Endothelial cell of umbilical vein (primary cell): ENCODE results near the gene GTPBP10. TPM values are rescaled to one million over a fixed set of nuclear protein-coding genes. Genes with fewer than 3 reads are reported as not detected.

ENCODE experiments used
- BruUV-seq: library from RNA; stranded (reverse); fragments of 400-500 nt; replicated peaks from 2 replicates; lab custom pipeline; 2021; lab: Mats Ljungman, UMichigan
- CTCF ChIA-PET: fragments of 300-600, 350-600 bp; sonication (Branson Sonifier 250); formaldehyde crosslinking; loops from one replicate; lab custom pipeline; 2021; ENCODE audit warnings: antibody characterized with exemption, inconsistent platforms; lab: Charles Lee
- POLR2A ChIA-PET: fragments of 300-600, 350-600 bp; sonication (Branson Sonifier 250); formaldehyde crosslinking; loops from one replicate; lab custom pipeline; 2021; ENCODE audit warnings: antibody characterized with exemption, inconsistent platforms; lab: Charles Lee
- DNase-seq: peaks from one replicate; pipeline ENCODE4 v3.0.0-alpha.2; 2011; ENCODE audit warnings: low read depth, low spot score
- FAIRE-seq: peaks from 2 replicates; lab custom pipeline; 2011; peaks lifted over from hg19 to GRCh38; lab: Jason Lieb, UNC
- H2AFZ ChIP-seq: 2 replicates; pipeline ENCODE4 v1.6.0; 2012; ENCODE audit warnings: low read depth, low read length, control low read depth, inconsistent platforms
- H3K27ac ChIP-seq: 2 replicates; pipeline ENCODE4 v1.5.1; 2011; ENCODE audit warnings: low read depth, mild to moderate bottlenecking, control low read depth, low read length, moderate library complexity; ENCODE audit not compliant: insufficient read depth
- H3K27me3 ChIP-seq, 2 experiments: 2 replicates each; pipeline versions ENCODE4 v1.6.0 to v1.6.1; 2011; ENCODE audit warnings: low read length in 2 of 2, mixed read lengths in 1 of 2; ENCODE audit not compliant: control insufficient read depth in 2 of 2, insufficient read depth in 2 of 2
- H3K36me3 ChIP-seq, 2 experiments: 2 replicates in 1 of 2; 3 replicates in 1 of 2; pipeline ENCODE4 v1.5.1; 2011; ENCODE audit warnings: low read length in 2 of 2, mild to moderate bottlenecking in 1 of 2, moderate library complexity in 1 of 2; ENCODE audit not compliant: control insufficient read depth in 2 of 2, insufficient read depth in 2 of 2; ENCODE audit errors: extremely low read depth in 1 of 2
- H3K4me1 ChIP-seq: 3 replicates; pipeline ENCODE4 v1.5.1; 2011; ENCODE audit warnings: mild to moderate bottlenecking, low read length; ENCODE audit not compliant: control insufficient read depth, insufficient read depth; ENCODE audit errors: extremely low read depth
- H3K4me2 ChIP-seq: 2 replicates; pipeline ENCODE4 v1.6.1; 2011; ENCODE audit warnings: low read length, control low read depth, mixed read lengths; ENCODE audit not compliant: insufficient read depth
- H3K4me3 ChIP-seq, 3 experiments: fragments of 200-600 bp in 1 of 3; sonication (generic), shearing (Covaris generic) in 1 of 3; replicated peaks in 1 of 3; 2 replicates each; pipeline ENCODE4 v1.5.1; 2011 to 2016; ENCODE audit warnings: control low read depth in 3 of 3, low read length in 3 of 3, mild to moderate bottlenecking in 2 of 3, inconsistent platforms in 1 of 3, low read depth in 1 of 3, moderate library complexity in 1 of 3; ENCODE audit not compliant: insufficient read depth in 1 of 3
- H3K79me2 ChIP-seq: 2 replicates; pipeline ENCODE4 v1.6.0; 2012; ENCODE audit warnings: low read length, inconsistent platforms; ENCODE audit not compliant: control insufficient read depth, insufficient read depth
- H3K9ac ChIP-seq: replicated peaks from 2 replicates; pipeline ENCODE3; 2011; ENCODE audit warnings: low read length, control low read depth; ENCODE audit not compliant: insufficient read depth; ENCODE audit errors: extremely low read depth
- H3K9me1 ChIP-seq: replicated peaks from 3 replicates; pipeline ENCODE4 v1.6.0; 2011; ENCODE audit warnings: mild to moderate bottlenecking, low read length; ENCODE audit not compliant: control insufficient read depth, insufficient read depth; ENCODE audit errors: extremely low read depth
- H3K9me3 ChIP-seq: replicated peaks from 2 replicates; pipeline ENCODE4 v1.5.1; 2012; ENCODE audit warnings: low read length, inconsistent platforms; ENCODE audit not compliant: control insufficient read depth, insufficient read depth
- H4K20me1 ChIP-seq: replicated peaks from 2 replicates; pipeline ENCODE3; 2011; ENCODE audit warnings: mild to moderate bottlenecking, low read length; ENCODE audit not compliant: control insufficient read depth, insufficient read depth; ENCODE audit errors: extremely low read depth
- EZH2 ChIP-seq: IDR thresholded peaks from 2 replicates; pipeline ENCODE4 v1.6.1; 2012; ENCODE audit warnings: borderline replicate concordance, low read depth, mild to moderate bottlenecking, moderate library complexity, low read length, inconsistent platforms; ENCODE audit not compliant: severe bottlenecking
- FOS ChIP-seq: IDR thresholded peaks from 2 replicates; pipeline ENCODE4 v1.6.1; 2011; ENCODE audit warnings: mild to moderate bottlenecking, low read length, moderate library complexity, borderline replicate concordance; ENCODE audit not compliant: insufficient read depth
- GATA2 ChIP-seq: IDR thresholded peaks from 2 replicates; pipeline ENCODE4 v1.7.0; 2011; ENCODE audit warnings: low read depth, mild to moderate bottlenecking, moderate library complexity, mixed read lengths, low read length; ENCODE audit not compliant: insufficient read length, insufficient read depth
- JUN ChIP-seq: IDR thresholded peaks from 2 replicates; pipeline ENCODE4 v1.6.1; 2011; ENCODE audit warnings: borderline replicate concordance, low read depth; ENCODE audit not compliant: insufficient read length, insufficient read depth
- MYC ChIP-seq: IDR thresholded peaks from one replicate; pipeline ENCODE4 v1.6.1; 2011; ENCODE audit warnings: mild to moderate bottlenecking, low read depth, low read length
- POLR2A ChIP-seq: IDR thresholded peaks from 2 replicates; pipeline ENCODE4 v1.6.1; 2012; ENCODE audit warnings: low read depth, mild to moderate bottlenecking, control low read depth, low read length
- POLR2AphosphoS5 ChIP-seq: IDR thresholded peaks from 2 replicates; pipeline ENCODE4 v1.6.1; 2012; ENCODE audit warnings: low read depth, mild to moderate bottlenecking, control low read depth, low read length, moderate library complexity; ENCODE audit not compliant: insufficient read depth
- dilution Hi-C: fragments of 300-500 bp; cut with MboI; formaldehyde crosslinking; loops from one replicate; pipeline ENCODE4 v1.15.0; 2019; ENCODE audit warnings: low sequenced_read_pairs; ENCODE audit not compliant: extremely low pct_ligation_motif_present
- intact Hi-C: fragments of 100-400 bp; cut with micrococcal nuclease; formaldehyde crosslinking; loops from one replicate; pipeline ENCODE4 v1.10.0; 2022
- polyA plus RNA-seq, 4 experiments: library from polyadenylated mRNA; depleted of rRNA in 3 of 4; stranded (reverse) in 3 of 4; unstranded in 1 of 4; fragments of >200 nt; gene quantifications; 2 replicates each; pipeline versions ENCODE4 v1.2.1 to v1.2.3, GENCODE V29; 2011 to 2012; ENCODE audit warnings: missing spikeins in 1 of 4
- total RNA-seq: library from RNA; stranded (reverse); gene quantifications from 2 replicates; pipeline ENCODE4 v1.2.3, GENCODE V29; 2021
- TF ChIP-seq, protein P1 (sequence below): IDR thresholded peaks from 2 replicates; pipeline ENCODE4 v1.6.1; 2011; ENCODE audit not compliant: insufficient read depth, insufficient read length
- TF ChIP-seq, protein P2 (sequence below), 2 donors: IDR thresholded peaks; 1 replicate in 1 of 2; 2 replicates in 1 of 2; pipeline ENCODE4 v1.5.1; 2011; ENCODE audit warnings: low read length in 2 of 2, mild to moderate bottlenecking in 2 of 2, moderate library complexity in 2 of 2, control low read depth in 1 of 2, inconsistent platforms in 1 of 2, low read depth in 1 of 2; ENCODE audit not compliant: insufficient read depth in 1 of 2; ENCODE audit errors: extremely low read depth in 1 of 2

Gene GTPBP10
- total and polyA plus RNA-seq, 2 donors (not counting 3 experiments of a cell fraction or from before 2014, with no cell fraction given): 3.5 to 16.7 TPM

DNA sequence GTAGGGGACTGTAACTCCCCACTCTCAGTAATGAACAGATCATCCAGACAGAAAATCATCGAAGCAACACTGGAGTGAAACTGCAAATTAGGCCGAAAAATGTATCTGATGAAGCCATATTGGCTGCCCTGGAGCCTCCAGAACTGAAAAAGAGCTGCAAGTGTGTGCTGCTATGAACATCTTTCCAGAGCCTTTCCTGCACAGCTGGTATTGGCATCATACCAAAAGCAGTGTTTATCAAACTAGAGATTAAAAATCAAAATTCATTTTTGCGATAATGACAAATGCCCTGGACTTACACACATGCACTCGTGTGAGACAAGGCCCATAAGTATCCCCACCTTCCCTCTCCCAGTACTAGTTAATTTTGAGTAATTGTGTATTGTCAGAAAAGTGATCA, 49.9 kb downstream of the GTPBP10 start:
- Histone ChIP-seq H3K9me1 (no peaks in the 10 kb centered on the region), H3K4me3 (no peak overlapping the region), H3K79me2 (no peaks in the 10 kb centered on the region), H3K36me3 (no peaks in the 10 kb centered on the region), H3K4me1 (peaks cover 7% of the 10 kb centered on the region), H3K27me3 (peaks cover 0 to 10% of the 10 kb centered on the region in 2 experiments), H4K20me1 (no peaks in the 10 kb centered on the region), H2AFZ (no peak overlapping the region), H3K4me2 (no peak overlapping the region), H3K9ac (no peak overlapping the region), H3K9me3 (no peaks in the 10 kb centered on the region), H3K27ac (no peak overlapping the region)
- ChIA-PET CTCF (no interaction called here), POLR2A (no interaction called here)
- dilution Hi-C loops (no loop called here), intact Hi-C loops (no loop called here)
- TF ChIP-seq, protein P1, sequence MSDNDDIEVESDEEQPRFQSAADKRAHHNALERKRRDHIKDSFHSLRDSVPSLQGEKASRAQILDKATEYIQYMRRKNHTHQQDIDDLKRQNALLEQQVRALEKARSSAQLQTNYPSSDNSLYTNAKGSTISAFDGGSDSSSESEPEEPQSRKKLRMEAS: no peak
- TF ChIP-seq FOS: no peak
- TF ChIP-seq, protein P2, sequence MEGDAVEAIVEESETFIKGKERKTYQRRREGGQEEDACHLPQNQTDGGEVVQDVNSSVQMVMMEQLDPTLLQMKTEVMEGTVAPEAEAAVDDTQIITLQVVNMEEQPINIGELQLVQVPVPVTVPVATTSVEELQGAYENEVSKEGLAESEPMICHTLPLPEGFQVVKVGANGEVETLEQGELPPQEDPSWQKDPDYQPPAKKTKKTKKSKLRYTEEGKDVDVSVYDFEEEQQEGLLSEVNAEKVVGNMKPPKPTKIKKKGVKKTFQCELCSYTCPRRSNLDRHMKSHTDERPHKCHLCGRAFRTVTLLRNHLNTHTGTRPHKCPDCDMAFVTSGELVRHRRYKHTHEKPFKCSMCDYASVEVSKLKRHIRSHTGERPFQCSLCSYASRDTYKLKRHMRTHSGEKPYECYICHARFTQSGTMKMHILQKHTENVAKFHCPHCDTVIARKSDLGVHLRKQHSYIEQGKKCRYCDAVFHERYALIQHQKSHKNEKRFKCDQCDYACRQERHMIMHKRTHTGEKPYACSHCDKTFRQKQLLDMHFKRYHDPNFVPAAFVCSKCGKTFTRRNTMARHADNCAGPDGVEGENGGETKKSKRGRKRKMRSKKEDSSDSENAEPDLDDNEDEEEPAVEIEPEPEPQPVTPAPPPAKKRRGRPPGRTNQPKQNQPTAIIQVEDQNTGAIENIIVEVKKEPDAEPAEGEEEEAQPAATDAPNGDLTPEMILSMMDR (IDR thresholded peaks at IDR 0.05; ENCODE audit: extremely low read depth in 1 of 2, insufficient read depth in 1 of 2, low read depth in 1 of 2, low read length in 2 of 2): no peak
- TF ChIP-seq GATA2: no peak
- TF ChIP-seq JUN: no peak
- no peak for TF ChIP-seq MYC
- no peak for TF ChIP-seq EZH2
- no peak for TF ChIP-seq POLR2AphosphoS5
- TF ChIP-seq POLR2A: no peak
- FAIRE-seq: no peak
- DNase-seq: no peak
- BruUV-seq: no TSS peak
